HG03039 (cell line): ENCODE results near the gene ITIH1.

Source experiments
- ATAC-seq: cut with Tn5 transposase; IDR thresholded peaks from one replicate; pipeline ENCODE4 v1.9.1; 2021; ENCODE audit warnings: mild to moderate bottlenecking, moderate library complexity; ENCODE audit not compliant: unreplicated experiment

The ITIH1 gene

DNA sequence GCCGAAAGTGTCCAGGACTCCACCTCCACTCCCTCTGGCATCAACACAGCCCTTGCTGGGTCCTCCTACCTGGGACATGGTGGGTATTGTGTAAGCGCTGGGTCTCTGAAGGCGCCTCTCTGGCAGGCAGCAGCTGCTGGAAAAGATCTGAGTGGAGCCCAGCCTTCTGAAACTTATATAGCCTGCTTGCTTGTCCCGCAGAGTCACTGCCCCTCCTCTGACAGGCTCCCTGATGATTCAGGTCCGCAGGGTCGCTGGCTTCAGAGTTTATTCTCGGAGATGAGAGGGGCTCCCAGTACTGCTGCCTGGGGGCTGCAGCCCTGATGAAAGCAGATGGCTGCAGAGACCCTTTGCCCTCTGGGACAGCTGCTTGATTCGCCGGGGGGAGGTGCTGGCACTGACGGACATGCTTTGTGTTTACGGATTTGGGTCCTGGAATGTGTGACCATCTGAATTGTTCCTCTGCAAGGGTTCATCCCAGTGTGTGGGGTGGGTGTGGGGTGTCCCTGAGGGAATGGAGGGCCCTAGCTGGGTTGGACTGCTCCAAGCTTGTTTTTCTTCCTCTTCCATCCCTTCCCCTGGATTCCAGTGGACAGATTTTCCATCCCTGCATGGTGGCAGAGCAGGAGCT lies 57.6 kb downstream of the ITIH1 start, which contains the start of gene MUSTN1:
TSS of gene MUSTN1 (minus strand) at position 149 of the 631 bp plus-strand sequence. CDS start at position 78, 71 bp downstream.
- ATAC-seq: no peak

GRCh38 chr3:52835766-52836470 lies 58.5 kb downstream of the ITIH1 start:
- no peak for ATAC-seq

GRCh38 chr3:52836471-52836845 lies 59.1 kb downstream of the ITIH1 start:
- ATAC-seq: no peak

GRCh38 chr3:52836986-52837385 lies 59.6 kb downstream of the ITIH1 start:
- no peak for ATAC-seq

DNA sequence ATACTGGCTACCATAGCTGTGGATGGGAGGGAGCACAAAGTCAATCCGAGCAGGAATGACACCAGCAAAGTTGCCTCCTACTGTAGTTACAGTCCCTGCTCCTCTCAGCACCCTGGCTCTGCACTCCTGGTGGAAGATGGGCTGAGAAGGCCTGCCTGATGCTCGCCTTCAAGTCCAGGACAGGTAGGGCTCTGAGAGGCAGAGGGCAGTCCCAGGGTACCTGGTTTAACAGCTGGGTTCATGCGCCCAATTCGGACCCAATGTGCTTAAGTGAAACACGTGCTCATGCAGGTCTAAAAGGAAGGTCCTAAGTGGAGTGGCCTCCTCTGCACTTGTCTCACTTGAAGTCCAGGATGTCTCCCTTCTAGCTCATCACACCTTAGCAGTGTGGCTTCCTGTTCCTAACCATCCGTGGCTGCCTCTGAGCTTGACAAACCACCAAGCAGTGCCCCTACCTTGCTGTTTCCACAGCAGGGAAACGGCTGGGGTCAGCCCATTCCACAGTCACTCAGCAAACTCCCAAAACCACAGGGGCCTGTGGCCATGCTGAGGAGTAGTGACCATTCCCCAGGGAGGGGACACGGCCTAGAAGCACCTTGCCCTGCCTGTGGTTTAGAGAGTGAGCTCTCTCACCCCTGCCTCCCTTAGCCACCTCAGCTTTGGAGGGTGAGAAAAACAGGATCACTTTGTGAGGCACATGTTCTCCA lies 61.3 kb downstream of the ITIH1 start:
- ATAC-seq: no peak

DNA sequence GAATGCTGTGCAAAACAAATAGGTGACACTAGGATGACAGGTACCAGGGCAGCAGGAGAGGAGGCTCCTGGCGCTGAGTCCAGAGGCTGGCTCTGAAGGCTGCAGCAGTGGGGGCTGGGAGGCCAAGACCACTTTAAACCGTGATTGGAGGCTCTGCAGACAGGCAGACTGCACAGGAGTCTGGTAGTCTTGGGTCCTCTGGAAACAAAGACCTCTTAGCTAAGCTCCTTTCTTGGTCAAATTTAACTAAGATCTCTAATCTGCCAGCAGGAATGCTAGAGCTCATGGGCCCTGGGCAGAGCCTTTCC lies 61.8 kb downstream of the ITIH1 start:
- ATAC-seq: no peak

DNA sequence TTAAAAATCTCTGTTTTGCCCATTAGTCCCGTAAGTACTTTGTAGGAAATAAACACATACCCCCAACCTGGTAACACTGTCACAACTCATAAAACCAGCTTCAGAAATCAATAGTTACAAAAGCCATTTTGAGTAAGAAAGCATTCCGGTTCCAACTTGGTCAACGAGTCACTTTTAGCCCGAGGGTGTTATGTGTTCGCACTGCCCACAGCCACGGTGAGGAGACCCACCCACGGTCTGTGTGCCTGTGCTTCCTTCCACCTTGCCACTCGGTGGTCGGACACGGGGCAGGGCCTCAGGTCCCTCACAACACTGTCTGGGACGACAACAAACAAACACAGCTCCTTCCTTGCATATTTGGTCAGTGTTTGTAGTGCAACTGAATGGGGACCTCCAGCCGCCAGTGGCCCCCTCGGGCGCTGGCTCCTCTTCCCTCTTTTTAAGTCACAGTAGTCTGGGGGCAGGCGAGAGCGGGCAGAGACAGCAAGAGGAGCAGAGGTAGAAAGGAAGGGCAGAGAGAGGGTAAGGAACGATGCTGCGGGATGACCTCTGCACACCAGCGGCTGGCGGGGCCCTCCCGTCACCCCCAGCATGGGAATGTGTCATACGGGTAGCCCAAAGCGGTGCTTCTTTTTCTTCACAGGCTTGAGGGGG lies 62.6 kb downstream of the ITIH1 start:
- ATAC-seq: no peak

GRCh38 chr3:52841211-52841980 lies 64.0 kb downstream of the ITIH1 start:
- ATAC-seq: no peak
